HG03354 (cell line): ENCODE results near the gene SLC6A3.

Source experiments
- ATAC-seq: cut with Tn5 transposase; IDR thresholded peaks from one replicate; pipeline ENCODE4 v1.9.1; 2021; ENCODE audit warnings: mild to moderate bottlenecking; ENCODE audit not compliant: unreplicated experiment, poor library complexity, severe bottlenecking

The SLC6A3 gene

DNA sequence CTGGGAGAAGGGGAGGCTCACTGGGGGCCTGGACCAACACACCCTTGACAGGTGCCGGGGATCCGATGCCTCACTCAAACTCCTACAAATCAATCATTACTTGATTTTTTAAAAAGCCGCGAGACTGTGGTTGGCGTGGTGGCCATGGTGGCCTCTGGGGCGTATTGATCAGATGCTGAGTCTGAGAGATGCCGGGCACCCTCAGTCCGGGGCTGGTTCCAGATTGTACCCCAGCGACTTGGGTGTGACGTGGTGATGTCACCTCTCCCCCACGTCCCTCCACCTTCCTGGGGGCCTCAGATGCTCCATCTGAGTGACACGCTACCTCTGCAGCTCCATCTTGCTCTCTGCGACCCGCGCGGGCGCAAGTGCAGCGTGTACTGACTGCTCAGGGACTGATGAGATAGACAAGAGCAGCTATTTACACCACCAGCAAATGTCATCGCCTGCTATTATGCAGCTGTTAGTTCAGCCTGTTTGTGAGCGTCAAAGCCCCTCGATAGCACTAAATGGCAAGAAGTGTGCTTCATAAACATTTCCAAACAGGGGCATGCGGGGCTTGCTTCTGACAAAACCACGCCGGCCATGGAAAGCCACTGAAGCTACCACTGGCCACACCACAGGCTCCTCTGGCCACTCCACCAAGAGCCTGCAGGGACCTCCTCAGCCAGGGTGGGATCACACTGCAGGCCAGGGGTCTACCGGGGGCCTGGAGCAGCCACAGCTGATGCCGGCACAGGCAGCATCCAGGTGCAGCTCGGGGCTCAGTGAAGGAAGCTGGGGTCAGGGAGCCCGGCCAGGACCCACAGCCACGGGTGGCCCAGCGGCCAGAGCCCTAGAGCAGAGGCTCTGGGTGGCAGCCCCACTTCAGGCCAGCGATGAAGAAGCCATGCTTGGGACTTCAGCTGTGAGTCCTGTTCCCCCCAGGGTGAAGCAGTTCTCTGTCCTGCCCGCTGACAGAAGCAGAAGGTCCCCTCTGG is 50.1 kb downstream of the SLC6A3 start:
- no peak for ATAC-seq

DNA sequence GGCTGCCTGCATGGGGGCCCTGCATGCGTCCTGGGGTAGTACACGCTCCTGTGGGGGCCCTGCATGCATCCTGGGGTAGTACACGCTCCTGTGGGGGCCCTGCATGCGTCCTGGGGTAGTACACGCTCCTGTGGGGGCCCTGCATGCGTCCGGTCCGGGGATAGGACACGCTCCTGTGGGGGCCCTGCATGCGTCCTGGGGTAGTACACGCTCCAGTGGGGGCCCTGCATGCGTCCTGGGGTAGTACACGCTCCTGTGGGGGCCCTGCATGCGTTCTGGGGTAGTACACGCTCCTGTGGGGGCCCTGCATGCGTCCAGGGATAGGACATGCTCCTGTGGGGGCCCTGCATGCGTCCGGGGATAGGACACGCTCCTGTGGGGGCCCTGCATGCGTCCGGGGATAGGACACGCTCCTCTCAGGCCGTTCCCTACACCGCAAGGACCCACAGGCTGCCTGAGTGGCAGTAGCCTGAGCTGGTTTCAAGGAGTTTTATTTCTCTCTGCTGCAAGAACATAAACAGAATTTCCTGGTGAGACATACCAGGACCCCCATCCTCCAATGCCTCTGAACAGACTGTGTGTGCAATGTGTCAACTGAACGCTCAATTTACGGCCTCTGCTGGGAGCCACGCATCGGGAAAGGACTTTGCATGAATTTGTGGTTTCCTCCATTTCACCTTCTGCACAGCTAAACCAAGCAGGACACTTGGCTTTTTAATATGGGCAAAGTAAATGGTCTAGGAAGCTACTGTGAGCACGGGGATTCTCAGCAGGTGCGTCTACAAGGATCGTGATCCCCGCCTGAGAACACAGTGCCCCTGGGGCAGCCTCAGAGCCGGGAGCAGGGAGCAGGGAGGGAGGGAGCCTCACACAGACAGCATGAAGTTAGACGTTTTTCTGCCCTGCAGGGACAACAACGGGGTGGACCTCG is 51.4 kb downstream of the SLC6A3 start:
- ATAC-seq: no peak

DNA sequence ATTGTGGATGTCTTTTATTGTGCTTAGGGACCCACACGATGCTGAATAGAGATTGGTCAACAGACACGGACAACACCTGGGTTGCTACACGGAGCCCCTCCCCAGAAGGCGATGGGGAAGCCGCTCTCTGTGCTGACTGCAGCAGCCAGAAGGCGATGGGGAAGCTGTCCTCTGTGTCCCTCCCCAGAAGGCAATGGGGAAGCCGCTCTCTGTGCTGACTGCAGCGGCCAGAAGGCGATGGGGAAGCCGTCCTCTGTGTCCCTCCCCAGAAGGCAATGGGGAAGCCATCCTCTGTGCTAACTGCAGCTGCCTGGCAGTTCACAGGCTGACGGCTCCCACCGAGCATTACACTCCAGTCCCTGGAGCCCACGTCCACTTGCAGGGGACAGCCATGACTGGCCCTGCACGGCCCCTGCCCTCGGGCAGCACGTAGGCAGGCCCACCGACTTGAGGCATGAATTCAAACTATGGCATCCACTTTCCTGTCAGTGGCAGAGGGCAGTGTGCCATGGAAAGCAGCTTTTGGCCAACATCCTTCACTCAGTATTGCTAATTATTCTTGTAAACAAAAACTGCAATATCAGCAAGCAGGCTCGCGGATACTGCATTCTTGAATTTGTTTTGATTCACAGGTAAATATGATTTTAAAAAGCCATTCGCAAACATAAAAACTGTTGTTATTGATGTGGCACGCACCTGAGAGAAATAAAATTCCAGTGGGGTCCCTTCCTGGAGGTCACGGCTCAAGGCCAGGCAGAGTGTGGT is 52.3 kb downstream of the SLC6A3 start:
- ATAC-seq: no peak

DNA sequence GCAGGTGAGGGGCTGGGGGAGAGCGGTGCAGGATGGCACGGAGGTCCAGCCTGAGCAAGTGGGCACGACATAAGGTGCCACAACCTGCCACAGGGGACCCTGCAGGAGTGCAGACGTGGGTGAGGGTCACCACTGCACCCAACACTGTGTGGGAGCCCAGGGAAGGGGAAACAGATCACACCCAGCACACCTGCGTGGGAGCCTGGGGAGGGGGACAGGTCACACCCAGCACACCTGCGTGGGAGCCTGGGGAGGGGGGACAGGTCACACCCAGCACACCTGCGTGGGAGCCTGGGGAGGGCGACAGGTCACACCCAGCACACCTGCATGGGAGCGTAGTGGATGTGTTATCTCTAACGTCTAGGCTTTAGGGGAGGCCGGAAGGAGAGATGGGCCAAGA is 53.0 kb downstream of the SLC6A3 start:
- ATAC-seq: no peak

DNA sequence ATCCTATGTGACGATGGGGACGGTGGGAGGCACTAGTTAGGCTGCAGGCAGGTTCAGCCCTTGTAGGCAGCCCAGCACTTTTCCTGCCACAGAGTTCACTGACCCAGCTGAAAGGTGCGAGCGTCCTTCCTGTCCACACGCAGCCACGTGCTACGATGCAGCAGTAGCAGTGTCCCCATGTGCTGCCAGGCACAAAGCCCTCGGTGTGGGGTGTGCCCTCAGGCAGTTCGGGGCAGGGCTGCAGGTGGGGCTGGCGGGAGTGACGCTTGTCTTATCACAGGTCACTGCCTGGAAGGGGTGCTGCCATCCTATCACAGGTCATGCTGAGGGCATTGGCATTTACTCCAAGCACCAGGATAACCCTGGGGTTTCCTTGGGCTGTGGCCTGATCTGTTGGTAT is 53.5 kb downstream of the SLC6A3 start:
- ATAC-seq: no peak

DNA sequence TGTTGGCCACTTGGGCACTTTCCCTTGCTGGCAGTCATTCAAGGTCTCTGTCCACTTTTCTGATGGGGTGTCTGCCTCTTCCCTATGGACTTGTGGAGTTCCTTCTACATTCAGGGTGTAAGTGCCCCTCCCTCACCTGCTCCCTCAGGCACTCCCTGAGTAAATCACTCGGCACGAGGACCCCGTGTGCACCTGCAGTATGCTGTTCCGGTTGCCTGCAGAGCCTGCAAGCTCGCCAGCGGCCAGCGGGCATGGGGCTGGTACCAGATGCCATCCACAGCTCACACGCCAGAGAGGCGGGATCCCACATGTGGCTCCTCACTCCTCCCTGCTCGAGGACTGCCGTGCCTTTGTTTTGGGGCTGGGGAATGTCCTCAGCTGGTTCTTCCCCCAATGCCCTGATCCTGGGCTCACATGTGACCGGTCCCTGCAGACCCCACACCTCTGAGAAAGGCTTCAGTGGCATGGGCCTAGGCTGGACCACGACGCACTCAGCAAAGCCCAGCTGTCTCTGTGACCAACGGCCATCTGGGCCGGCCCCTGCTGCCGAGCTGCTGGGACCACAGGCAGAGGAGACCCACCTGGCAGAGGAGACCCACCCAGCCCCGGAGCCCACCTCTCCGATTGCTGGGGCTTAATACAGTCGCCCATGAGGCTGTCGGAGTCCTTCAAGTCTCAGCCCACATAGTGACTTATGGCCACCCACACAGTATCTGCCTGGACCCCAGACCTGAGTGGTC is 54.2 kb downstream of the SLC6A3 start:
- no peak for ATAC-seq

DNA sequence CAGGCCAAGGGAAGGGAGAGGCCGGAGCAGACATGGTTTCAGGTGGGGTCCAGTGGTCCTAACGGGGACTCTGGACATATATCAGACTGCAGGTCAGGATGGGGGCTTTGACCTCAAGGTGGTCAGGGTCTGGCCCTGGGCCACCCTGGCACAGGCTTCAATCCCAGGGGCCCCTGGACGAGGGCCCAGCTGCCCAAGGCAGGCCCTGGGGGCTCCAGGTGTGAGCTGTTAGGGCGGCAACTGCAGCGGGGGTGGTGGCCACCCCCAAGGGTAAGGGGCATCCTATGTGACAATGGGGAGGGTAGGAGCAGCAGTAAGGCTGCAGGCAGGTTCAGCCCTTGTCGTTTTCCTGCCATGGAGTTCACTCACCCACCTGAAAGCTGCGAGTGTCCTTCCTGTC is 54.9 kb downstream of the SLC6A3 start:
- no peak for ATAC-seq

DNA sequence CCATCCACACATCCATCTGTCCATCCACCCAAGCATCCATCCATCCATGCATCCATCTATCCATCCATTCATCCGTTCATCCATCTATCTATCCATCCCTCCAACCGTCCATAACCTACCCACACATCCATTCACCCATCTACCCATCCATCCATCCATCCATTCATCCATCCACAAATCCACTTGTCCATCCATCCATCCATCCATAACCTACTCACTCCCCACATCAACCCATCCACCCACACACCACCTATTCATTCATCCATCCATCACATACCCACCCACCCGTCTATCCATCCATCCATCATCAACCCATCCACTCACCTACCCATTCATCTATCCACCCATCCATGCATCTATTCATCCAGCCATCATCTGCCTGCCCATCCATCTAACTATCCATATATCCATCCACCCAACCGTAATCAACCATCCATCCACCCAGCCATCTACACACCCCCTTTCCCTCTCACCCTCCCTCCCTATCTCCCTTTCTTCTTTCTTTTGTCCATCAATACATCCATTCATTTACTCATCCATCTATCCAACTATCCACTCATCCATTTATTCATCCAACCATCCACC is 56.8 kb downstream of the SLC6A3 start:
- no peak for ATAC-seq

DNA sequence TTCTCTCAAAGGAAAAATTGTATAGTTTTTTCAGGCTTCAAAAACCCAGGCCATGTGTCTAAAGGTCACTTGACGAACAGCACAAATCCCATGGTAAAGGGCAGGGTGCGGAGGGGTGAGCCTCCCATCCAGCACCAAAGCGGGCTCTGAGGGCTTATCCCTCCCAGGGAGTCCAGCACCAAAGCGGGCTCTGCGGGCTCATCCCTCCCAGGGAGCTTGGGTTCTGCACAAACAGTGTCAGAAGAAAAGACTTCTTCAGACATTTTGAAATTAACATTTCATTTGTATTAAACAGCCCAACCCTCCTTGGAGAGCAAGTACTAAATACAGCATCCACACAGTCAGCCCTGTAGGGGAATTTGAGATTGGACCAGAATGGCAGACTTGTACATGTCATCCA is 57.4 kb downstream of the SLC6A3 start:
- ATAC-seq: no peak

DNA sequence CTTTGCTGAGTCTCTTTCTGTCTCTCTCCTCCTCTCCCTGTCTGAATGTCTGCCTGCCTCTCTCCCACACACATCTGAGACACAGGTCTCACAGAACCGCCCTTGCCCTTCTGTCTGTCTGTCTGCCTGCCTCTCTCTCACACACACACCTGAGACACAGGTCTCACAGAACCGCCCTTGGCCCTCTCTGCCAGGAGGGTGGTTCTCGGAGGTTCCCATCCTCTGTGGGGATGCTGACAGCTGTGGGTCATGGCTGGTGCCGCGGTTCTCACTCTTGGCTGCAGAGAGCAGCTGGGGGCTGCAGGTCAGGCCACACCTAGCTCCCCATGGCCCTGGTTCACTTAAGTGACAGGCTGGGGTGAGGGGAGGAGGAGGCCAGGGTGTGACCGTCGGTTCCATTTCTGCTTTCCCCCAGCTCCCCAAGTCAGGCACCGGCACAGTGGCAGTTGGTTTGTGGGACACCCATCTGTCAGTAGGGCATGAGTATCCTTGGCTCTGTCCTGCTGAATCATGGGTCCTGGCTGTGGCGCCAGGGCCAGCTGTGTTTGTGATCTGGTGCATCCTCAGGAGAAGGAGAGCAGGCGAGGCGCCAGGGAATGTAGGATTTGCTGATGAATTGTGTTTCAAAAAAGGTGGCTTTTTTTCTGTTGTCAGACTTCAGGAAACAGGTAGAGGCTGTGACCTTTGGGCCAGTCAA is 58.0 kb downstream of the SLC6A3 start:
- no peak for ATAC-seq

DNA sequence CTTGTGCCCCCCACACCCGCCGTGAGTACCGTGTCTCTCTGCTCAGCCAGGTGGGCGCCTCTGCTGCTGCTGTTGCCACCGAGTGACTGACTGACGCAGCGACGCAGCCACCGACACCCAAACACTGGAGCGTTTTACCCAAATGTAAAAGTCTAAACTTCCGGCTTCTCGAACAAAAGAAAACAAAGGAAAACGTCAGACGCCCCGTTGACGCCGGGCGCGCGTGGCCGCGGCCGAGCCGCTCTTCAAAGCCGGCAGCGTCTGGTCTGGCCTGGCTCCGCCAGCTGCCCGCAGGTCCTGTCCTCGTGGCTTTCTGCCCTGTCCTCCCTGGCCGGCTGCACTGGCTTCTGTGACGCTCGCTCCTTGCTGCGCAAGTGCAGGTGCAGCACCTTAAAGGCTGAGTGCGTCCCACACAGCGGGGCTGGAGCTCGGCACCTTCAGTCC is 58.9 kb downstream of the SLC6A3 start:
- ATAC-seq: peak; percentile 50

DNA sequence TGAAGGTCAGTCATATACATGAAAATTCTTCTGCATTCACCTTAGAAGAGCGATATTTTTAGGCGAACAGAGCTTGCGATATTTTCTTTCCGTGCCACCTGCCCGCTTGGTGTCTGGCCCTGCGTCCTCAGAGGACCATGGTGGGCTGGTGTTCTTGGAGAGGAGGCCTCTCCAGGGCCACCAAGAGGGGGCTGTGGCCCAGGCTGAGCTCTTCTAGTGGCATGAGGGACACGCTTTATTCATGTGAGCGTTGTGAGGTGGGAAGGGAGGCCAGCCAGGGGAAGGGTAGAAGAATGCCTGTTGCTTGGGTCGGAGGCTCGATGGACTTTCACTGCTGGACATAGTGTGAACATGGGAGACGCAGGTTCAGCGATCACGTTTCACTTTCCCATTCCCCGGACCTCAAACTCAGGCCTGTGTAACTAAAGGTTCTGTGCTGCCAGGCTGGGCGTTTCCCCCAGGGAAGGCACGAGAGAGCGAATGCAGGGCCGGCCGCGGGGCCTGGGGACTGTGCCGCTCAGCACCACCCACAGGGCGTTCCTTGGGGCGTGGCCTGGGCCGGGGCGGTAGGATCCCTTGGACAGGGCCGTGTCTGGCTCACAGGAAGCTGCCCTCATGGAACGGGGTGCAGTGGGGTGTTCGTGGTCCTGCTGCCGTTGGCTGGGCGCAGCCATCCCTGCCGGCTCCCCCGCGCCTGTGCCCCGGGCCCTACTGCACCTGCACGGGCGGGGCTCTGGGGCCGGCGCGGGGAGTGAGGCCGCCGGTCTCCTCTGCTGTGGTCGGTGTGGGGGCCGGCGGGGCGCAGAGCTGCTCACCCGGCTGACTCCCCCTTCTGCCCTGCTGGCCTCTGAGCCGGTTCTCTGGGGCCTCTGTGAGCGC is 59.6 kb downstream of the SLC6A3 start:
- peak; percentile 92 for ATAC-seq

DNA sequence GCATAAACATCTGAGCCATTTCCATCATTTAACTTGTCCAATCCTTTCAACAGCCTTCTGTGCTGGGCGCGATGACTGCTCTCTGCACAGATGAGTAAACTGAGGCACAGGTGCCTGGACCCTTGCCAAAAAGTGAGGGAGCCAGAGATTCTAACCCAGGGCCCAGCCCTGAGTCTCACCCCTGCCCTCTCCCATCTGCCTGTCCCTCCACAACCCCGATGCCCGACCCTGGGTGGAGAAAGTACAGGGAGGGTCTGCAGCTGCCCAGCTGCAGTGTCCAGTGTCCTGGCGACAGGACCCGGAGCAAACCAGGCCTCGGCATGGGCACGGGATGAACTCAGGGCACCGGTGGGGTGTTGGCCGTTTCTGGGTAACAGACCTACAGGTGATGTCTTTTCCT is 60.7 kb downstream of the SLC6A3 start:
- no peak for ATAC-seq

DNA sequence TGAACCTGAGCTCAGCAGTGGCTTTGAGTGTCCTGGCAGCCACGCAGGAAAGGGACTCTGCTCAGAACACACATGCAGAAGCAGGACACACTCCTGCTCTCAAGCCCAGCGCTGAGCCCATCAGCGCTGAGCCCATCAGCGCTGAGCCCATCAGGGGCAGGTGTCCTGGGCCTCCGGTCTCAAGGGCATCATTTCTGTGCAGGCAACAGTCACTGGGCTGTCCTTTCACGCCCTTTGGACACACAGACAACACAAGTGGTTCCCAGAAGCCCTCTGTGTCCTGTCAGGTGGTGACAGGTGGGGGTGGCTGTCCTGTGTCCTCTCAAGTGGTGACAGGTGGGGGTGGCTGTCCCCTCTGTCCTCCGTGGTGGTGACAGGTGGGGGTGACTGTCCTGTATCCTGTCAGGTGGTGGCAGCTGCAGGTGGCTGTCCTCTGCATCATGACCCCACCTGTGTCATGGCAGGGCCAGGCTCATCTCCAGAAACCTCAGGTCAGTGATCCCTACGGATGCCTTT is 61.3 kb downstream of the SLC6A3 start:
- no peak for ATAC-seq

DNA sequence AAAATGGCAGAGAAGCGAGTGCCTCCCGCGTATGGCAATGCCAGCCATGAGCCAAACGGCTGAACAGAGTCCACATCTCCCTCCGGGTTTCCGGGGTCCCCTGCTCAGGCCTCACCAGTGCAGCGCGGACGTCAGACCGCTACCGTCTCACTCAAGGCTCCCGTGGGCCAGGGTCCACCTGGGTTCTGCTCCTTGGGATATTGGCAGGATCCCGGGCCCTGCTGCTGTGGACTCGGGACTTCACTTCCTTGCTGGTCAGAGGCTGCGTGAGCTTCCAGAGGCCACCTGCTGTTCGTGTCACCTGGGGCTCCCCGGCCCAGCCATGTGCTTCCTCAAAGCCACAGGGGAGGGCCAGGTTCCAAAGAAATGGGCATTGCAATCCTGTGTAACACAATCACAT is 61.9 kb downstream of the SLC6A3 start:
- ATAC-seq: no peak

DNA sequence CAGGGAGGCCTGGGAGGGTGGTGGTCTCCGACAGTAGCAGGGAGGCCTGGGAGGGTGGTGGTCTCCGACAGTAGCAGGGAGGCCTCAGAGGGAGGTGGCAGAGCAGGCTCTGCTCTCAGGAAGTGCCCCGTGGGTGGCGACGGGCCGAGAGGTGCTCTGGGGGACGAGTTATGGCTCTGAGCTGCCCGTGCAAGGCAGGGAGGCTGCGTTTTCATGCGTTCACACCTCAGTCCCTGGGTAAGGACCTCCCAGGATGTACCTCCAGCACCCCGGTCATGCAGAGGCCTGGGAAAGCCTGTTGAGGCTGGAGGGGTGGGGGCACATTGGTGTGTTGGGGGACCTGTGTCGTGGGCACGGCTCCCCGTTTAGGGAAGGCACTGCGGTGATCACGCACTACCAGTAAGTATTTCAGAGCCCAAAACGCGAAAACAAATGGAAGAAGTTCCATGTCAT is 63.0 kb downstream of the SLC6A3 start:
- no peak for ATAC-seq
